Fibroblast of mammary gland (primary cell): ENCODE measurements around the gene RNASE11.

Experiments used
- DNase-seq: peaks from one replicate; pipeline ENCODE4 v3.0.0-alpha.2; 2010; ENCODE audit warnings: low read depth
- H3K4me3 ChIP-seq: 2 replicates; pipeline ENCODE4 v1.5.1; 2011; ENCODE audit warnings: low read depth, mild to moderate bottlenecking, low read length, moderate library complexity; ENCODE audit not compliant: control insufficient read depth
- CTCF ChIP-seq: conservative IDR thresholded peaks from 2 replicates; pipeline ENCODE4 v1.5.1; 2011; ENCODE audit warnings: low read depth, low read length, inconsistent platforms; ENCODE audit not compliant: control insufficient read depth, insufficient read depth

The RNASE11 gene

DNA sequence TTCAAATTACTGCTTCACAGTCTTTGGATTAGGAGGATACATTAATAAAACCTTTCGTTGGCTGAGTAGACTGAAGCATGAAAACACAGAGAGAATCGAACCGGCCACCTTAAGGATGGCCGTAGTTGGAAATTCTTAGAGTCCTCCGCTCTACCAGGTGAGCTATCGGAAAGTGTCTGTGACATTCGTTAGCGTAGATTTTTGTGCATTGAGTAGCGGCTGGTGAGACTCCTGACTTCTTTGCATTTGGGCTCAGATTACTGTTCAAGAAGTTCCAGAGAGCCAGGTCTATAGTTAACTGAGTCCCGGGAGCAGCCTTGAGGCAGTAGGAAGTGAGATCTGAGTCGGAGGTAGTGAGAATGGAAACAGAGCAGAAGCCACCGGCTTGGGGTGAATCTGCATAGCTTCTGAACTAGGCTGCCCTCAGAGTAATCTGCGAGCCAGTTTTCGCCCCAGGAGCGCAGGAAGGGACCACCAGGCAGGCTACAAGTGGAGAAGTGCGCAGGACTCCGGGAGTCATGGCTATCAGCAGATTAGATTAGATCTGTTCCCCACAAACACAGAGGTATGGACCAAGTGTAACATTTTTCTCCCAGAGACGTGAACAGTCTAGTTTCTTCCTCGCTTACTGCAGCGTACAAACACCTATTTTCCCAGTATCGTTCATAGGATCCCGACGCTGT lies 42.7 kb upstream of the RNASE11 start:
- peak overlapping the region; percentile 56 for H3K4me3 ChIP-seq
- peak; percentile 75 for DNase-seq
- TF ChIP-seq CTCF = no peak

DNA sequence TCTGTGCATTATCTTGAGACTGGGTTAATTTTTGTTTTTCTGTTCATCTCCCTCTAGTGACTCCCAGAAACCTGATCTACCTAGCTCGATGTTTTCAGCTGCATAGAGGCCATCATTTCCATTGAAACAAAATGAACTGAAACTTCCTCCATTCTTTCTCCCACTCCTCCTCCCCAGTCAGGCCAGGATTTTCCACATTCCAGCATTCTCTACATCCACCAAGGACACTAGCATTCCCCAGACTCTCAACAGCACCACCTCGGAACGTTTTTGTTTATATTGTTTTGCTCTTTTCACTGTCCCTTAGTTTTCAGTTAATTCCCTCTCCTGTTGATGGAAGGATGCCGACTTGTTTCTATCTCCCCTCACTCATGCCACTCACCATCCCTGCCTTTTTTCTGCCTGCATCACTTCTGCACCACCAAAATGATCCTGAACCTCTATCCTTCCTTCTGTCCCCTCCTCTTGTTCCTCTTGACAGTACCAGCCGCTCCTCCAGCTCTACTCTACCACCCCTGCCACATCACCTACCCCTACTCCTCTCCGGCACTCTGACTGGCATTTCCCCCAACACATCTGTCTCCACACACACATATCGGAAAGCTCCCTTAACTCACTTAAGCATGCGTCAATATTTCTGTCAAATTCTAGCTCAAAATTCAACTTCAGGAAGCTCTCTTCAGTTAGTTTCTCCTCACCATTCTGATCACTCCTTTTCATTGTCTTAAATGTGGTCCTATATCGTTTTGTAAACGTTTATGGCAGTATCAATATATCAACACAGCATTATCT lies 40.5 kb upstream of the RNASE11 start:
- H3K4me3 ChIP-seq = no peak overlapping the region
- no peak for DNase-seq
- TF ChIP-seq CTCF = no peak

DNA sequence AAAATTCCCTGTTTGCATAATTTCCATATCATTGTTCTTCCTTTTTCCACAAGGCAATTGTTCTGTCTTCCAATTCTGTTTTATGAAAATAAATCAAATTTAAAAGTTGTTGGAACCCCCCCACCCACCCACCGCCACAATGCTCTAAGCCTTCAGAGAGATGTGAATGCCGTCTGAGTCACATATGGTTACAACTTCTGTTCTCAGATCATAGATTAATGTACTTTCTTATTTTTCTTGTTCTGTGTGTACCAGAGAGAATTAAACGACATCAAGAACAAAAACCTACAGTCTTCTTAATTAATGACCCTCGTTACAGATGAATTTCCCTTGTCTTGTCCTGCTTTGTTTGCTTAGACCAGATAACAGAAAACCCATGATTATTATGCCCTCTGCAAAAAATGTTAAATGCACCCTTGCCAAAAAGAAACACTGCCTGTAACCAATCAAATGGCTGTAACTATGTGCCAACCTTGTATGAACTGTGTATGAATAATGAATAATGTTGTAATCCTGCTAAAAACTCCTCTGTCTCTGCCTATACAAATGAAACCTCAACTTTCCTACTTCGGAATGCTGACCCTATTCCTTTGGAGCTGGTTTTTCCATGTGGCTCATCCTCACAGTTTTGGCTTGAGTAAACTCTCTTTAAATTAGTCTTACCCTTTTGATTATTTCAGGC lies 39.7 kb upstream of the RNASE11 start:
- no peak overlapping the region for H3K4me3 ChIP-seq
- TF ChIP-seq CTCF = no peak
- no peak for DNase-seq

- peak overlapping the region; percentile 54 for H3K4me3 ChIP-seq
- DNase-seq = no peak
- TF ChIP-seq CTCF = no peak
Measured at GRCh38 chr14:20626274-20626673, 38.5 kb upstream of the RNASE11 start.

GRCh38 chr14:20624495-20625070 lies 36.8 kb upstream of the RNASE11 start:
- no peak for TF ChIP-seq CTCF
- peak overlapping the region; percentile 78 for H3K4me3 ChIP-seq
- DNase-seq = peak; percentile 83

DNA sequence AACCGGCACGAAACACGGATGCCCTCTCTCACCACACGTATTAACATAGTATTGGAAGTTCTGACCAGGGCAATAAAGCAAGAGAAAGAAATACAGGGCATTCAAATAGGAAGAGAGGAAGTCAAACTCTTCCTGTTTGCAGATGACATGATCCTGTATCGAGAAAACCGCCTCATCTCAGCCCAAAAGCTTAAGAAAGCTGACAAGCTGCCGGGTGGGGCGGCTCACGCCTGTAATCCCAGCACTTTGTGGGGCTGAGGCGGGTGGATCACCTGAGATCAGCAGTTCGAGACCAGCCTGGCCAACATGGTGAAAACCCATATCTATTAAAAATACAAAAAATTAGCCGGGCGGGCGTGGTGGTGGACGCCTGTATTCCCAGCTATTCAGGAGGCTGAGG lies 36.0 kb upstream of the RNASE11 start:
- no peak for TF ChIP-seq CTCF
- peak overlapping the region; percentile 78 for H3K4me3 ChIP-seq
- no peak for DNase-seq
